Neural cell (in vitro differentiated cells): Measurements from ENCODE around the gene DUS2. TPM values are rescaled to one million over a fixed set of nuclear protein-coding genes. Genes with fewer than 3 reads are reported as not detected.

Source experiments
- H2AFZ ChIP-seq: fragments of 200-600, 300-800 bp; sonication (generic), shearing (Covaris generic); 2 replicates; pipeline ENCODE4 v1.6.0; 2014; ENCODE audit warnings: low read depth, mild to moderate bottlenecking, antibody characterized with exemption, low read length, moderate library complexity
- H3F3A ChIP-seq: fragments of 200-600 bp; shearing (Covaris generic); 2 replicates; pipeline ENCODE4 v1.6.1; 2016; ENCODE audit warnings: mild to moderate bottlenecking, moderate library complexity, mixed read lengths, antibody characterized with exemption, low read length; ENCODE audit not compliant: insufficient read depth, poor library complexity, severe bottlenecking
- H3K27ac ChIP-seq: fragments of 200-600, 300-800 bp; sonication (generic), shearing (Covaris generic); 2 replicates; pipeline ENCODE4 v1.5.1; 2014; ENCODE audit warnings: mild to moderate bottlenecking, low read length, moderate library complexity
- H3K27me3 ChIP-seq: fragments of 300-800, 200-600 bp; sonication (generic), shearing (Covaris generic); 2 replicates; pipeline ENCODE4 v1.6.0; 2014; ENCODE audit warnings: mild to moderate bottlenecking, low read depth, low read length, moderate library complexity; ENCODE audit not compliant: insufficient read depth
- H3K36me3 ChIP-seq: fragments of 300-800, 200-600 bp; sonication (generic), shearing (Covaris generic); 2 replicates; pipeline ENCODE4 v1.5.1; 2014; ENCODE audit warnings: mild to moderate bottlenecking, antibody characterized with exemption, low read length, moderate library complexity; ENCODE audit not compliant: insufficient read depth
- H3K4me2 ChIP-seq: fragments of 300-800, 200-600 bp; sonication (generic), shearing (Covaris generic); 2 replicates; pipeline ENCODE4 v1.6.0; 2014; ENCODE audit warnings: mild to moderate bottlenecking, low read length
- H3K4me3 ChIP-seq: fragments of 300-800, 200-600 bp; sonication (generic), shearing (Covaris generic); 2 replicates; pipeline ENCODE4 v1.5.1; 2014; ENCODE audit warnings: mild to moderate bottlenecking, low read length, moderate library complexity
- H3K79me2 ChIP-seq: fragments of 200-600 bp; shearing (Covaris generic); replicated peaks from 2 replicates; pipeline ENCODE4 v1.6.0; 2014; ENCODE audit warnings: mild to moderate bottlenecking, low read length, moderate library complexity; ENCODE audit not compliant: insufficient read depth
- H3K9ac ChIP-seq: fragments of 300-800, 200-600 bp; sonication (generic), shearing (Covaris generic); 2 replicates; pipeline ENCODE4 v1.6.1; 2016; ENCODE audit warnings: mild to moderate bottlenecking, low read length, mixed read lengths
- H3K9me2 ChIP-seq: fragments of 200-600 bp; shearing (Covaris generic); 2 replicates; pipeline ENCODE4 v1.6.1; 2016; ENCODE audit warnings: mild to moderate bottlenecking, low read length, mixed read lengths; ENCODE audit not compliant: insufficient read depth
- H3K9me3 ChIP-seq: fragments of 200-600, 300-800 bp; sonication (generic), shearing (Covaris generic); 2 replicates; pipeline ENCODE4 v1.6.1; 2016; ENCODE audit warnings: mild to moderate bottlenecking, mixed run types, low read length, moderate library complexity, mixed read lengths
- H4K20me1 ChIP-seq: fragments of 200-600 bp; shearing (Covaris generic); 2 replicates; pipeline ENCODE4 v1.6.1; 2016; ENCODE audit warnings: mild to moderate bottlenecking, mixed run types; ENCODE audit not compliant: insufficient read depth
- CTCF ChIP-seq: fragments of 450-650 bp; IDR thresholded peaks from 2 replicates; pipeline ENCODE4 v1.5.1; 2014; ENCODE audit warnings: antibody characterized with exemption, mild to moderate bottlenecking, moderate library complexity; ENCODE audit not compliant: poor library complexity, severe bottlenecking
- EP300 ChIP-seq: fragments of 450-650 bp; conservative IDR thresholded peaks from 2 replicates; pipeline ENCODE4 v1.6.1; 2014; ENCODE audit warnings: antibody characterized with exemption, mild to moderate bottlenecking, moderate library complexity; ENCODE audit not compliant: poor library complexity, severe bottlenecking
- EZH2 ChIP-seq: fragments of 200-600, 300-800 bp; shearing (Covaris generic), sonication (generic); IDR thresholded peaks from 2 replicates; pipeline ENCODE4 v1.6.1; 2014; ENCODE audit warnings: antibody characterized with exemption, low read length, borderline replicate concordance, mild to moderate bottlenecking; ENCODE audit not compliant: insufficient read depth, poor library complexity, severe bottlenecking
- MXI1 ChIP-seq: fragments of 450-650 bp; conservative IDR thresholded peaks from 2 replicates; pipeline ENCODE4 v1.6.1; 2014; ENCODE audit warnings: antibody characterized with exemption, mild to moderate bottlenecking; ENCODE audit not compliant: poor library complexity, severe bottlenecking
- POLR2AphosphoS5 ChIP-seq: IDR thresholded peaks from 2 replicates; pipeline ENCODE4 v1.6.1; 2012
- RAD21 ChIP-seq: fragments of 450-650 bp; conservative IDR thresholded peaks from 2 replicates; pipeline ENCODE4 v1.6.1; 2014; ENCODE audit warnings: antibody characterized with exemption, mild to moderate bottlenecking, moderate library complexity
- REST ChIP-seq: IDR thresholded peaks from 2 replicates; pipeline ENCODE4 v1.6.1; 2012; ENCODE audit warnings: borderline replicate concordance
- SMC3 ChIP-seq: fragments of 450-650 bp; conservative IDR thresholded peaks from 2 replicates; pipeline ENCODE4 v1.6.1; 2014; ENCODE audit warnings: antibody characterized with exemption, mild to moderate bottlenecking, moderate library complexity; ENCODE audit not compliant: poor library complexity
- TAF1 ChIP-seq: IDR thresholded peaks from 2 replicates; pipeline ENCODE4 v1.6.1; 2012; ENCODE audit warnings: low read depth
- polyA plus RNA-seq: library from polyadenylated mRNA; depleted of rRNA; stranded (reverse); fragments of >200 nt; gene quantifications from 2 replicates; pipeline ENCODE4 v1.2.3, GENCODE V29; 2014

The DUS2 gene
- polyA plus RNA-seq, 1 donor from 2014 or later, result 22.4 TPM

- no peaks in the 10 kb centered on the region for H3K27me3 ChIP-seq
- H3K4me3 ChIP-seq, result no peak overlapping the region
- H3K9ac ChIP-seq, result no peak overlapping the region
- no peak overlapping the region for H3K4me2 ChIP-seq
- no peaks in the 10 kb centered on the region for H3K79me2 ChIP-seq
- H3K9me2 ChIP-seq, result no peaks in the 10 kb centered on the region
- H4K20me1 ChIP-seq, result no peaks in the 10 kb centered on the region
- no peaks in the 10 kb centered on the region for H3K9me3 ChIP-seq
- H3F3A ChIP-seq, result no peaks in the 10 kb centered on the region
- H3K36me3 ChIP-seq, result no peaks in the 10 kb centered on the region
- no peak overlapping the region for H3K27ac ChIP-seq
- H2AFZ ChIP-seq, result no peak overlapping the region
- no peak for TF ChIP-seq TAF1
- TF ChIP-seq POLR2AphosphoS5, result no peak
- TF ChIP-seq SMC3, result no peak
- no peak for TF ChIP-seq EP300
- TF ChIP-seq EZH2, result no peak
- TF ChIP-seq RAD21, result no peak
- no peak for TF ChIP-seq MXI1
- no peak for TF ChIP-seq CTCF
- TF ChIP-seq REST, result no peak
These were observed 55.0 kb downstream of the DUS2 start for GRCh38 chr16:68077866-68078700.

GRCh38 chr16:68078701-68079375, 55.8 kb downstream of the DUS2 start:
- no peaks in the 10 kb centered on the region for H3K9me2 ChIP-seq
- H3K27ac ChIP-seq, result no peak overlapping the region
- no peaks in the 10 kb centered on the region for H3K79me2 ChIP-seq
- no peak overlapping the region for H2AFZ ChIP-seq
- no peaks in the 10 kb centered on the region for H3K27me3 ChIP-seq
- no peaks in the 10 kb centered on the region for H4K20me1 ChIP-seq
- H3K9me3 ChIP-seq, result no peaks in the 10 kb centered on the region
- no peaks in the 10 kb centered on the region for H3K36me3 ChIP-seq
- H3K9ac ChIP-seq, result no peak overlapping the region
- H3F3A ChIP-seq, result peaks cover 6% of the 10 kb centered on the region
- no peak overlapping the region for H3K4me3 ChIP-seq
- TF ChIP-seq RAD21 (no peak), CTCF (no peak), POLR2AphosphoS5 (no peak), TAF1 (no peak), EZH2 (no peak), REST (no peak), MXI1 (no peak), SMC3 (no peak), EP300 (no peak)
- no peak overlapping the region for H3K4me2 ChIP-seq
